ENCODE data around the gene LIPC.

- TF ChIP-seq, protein P1, sequence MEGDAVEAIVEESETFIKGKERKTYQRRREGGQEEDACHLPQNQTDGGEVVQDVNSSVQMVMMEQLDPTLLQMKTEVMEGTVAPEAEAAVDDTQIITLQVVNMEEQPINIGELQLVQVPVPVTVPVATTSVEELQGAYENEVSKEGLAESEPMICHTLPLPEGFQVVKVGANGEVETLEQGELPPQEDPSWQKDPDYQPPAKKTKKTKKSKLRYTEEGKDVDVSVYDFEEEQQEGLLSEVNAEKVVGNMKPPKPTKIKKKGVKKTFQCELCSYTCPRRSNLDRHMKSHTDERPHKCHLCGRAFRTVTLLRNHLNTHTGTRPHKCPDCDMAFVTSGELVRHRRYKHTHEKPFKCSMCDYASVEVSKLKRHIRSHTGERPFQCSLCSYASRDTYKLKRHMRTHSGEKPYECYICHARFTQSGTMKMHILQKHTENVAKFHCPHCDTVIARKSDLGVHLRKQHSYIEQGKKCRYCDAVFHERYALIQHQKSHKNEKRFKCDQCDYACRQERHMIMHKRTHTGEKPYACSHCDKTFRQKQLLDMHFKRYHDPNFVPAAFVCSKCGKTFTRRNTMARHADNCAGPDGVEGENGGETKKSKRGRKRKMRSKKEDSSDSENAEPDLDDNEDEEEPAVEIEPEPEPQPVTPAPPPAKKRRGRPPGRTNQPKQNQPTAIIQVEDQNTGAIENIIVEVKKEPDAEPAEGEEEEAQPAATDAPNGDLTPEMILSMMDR (IDR thresholded peaks at IDR 0.05 in 8 of 11, conservative IDR thresholded peaks at IDR 0.05 in 3 of 11), result no peak
- TF ChIP-seq POLR2A (IDR thresholded peaks at IDR 0.05), result no peak
These were observed 13.0 kb downstream of the LIPC start for GRCh38 chr15:58444658-58445332.

Data from spleen (tissue), 7 donors.